ENCODE measurements around the gene MAP3K7CL.

- no peak for TF ChIP-seq CTCF (IDR thresholded peaks at IDR 0.05)
- TF ChIP-seq POLR2A (IDR thresholded peaks at IDR 0.05) = no peak
- no peak for TF ChIP-seq POLR2AphosphoS5 (IDR thresholded peaks at IDR 0.05; ENCODE audit: insufficient read depth in 1 of 2, low read depth in 1 of 2)
Measured at GRCh38 chr21:29206445-29206844, 76.0 kb downstream of the MAP3K7CL start.

All from vagina (tissue), 2 donors.